ENCODE data around the gene GHITM.

- TF ChIP-seq CTCF (IDR thresholded peaks at IDR 0.05) = no peak
- no peak for TF ChIP-seq ZFX (IDR thresholded peaks at IDR 0.05; ENCODE audit: borderline replicate concordance)
Measured at GRCh38 chr10:84198206-84198915, 59.1 kb downstream of the GHITM start.

All from 22Rv1 (cell line).